ENCODE measurements around the gene EIF2B4. TPM values are rescaled to one million over a fixed set of nuclear protein-coding genes. Genes with fewer than 3 reads are reported as not detected.

The EIF2B4 gene
- total and polyA plus RNA-seq, 2 of the 13 experiments (the other 11 are each of a cell fraction or from before 2014, with no cell fraction given) = 91.5 to 96.4 TPM

- TF ChIP-seq ZNF33A (CRISPR knock-in tag; IDR thresholded peaks at IDR 0.05; ENCODE audit: borderline replicate concordance) (no peak), PHF5A (CRISPR knock-in tag; IDR thresholded peaks at IDR 0.05; ENCODE audit: low read depth, unreplicated experiment) (peak; percentile 79), ARNT (IDR thresholded peaks at IDR 0.05) (no peak), LRRFIP1 (CRISPR knock-in tag; conservative IDR thresholded peaks at IDR 0.05) (no peak), POLR2G (IDR thresholded peaks at IDR 0.05; ENCODE audit: low read depth, low read length) (peak; percentile 72), SP140L (CRISPR knock-in tag; IDR thresholded peaks at IDR 0.05; ENCODE audit: borderline replicate concordance) (0 out of 2 replicates have a peak, but pooled peaks have one; percentile 13), ATF7 (IDR thresholded peaks at IDR 0.05) (peak; percentile 75), ATF7 (CRISPR knock-in tag; IDR thresholded peaks at IDR 0.05) (peak; percentile 91), ZNF749 (CRISPR knock-in tag; IDR thresholded peaks at IDR 0.05; ENCODE audit: borderline replicate concordance) (no peak), IRF1 (CRISPR knock-in tag; IDR thresholded peaks at IDR 0.05; ENCODE audit: low read depth) (no peak), SRSF9 (IDR thresholded peaks at IDR 0.05; ENCODE audit: borderline replicate concordance, insufficient read depth, low read depth, low read length, poor library complexity, severe bottlenecking) (no peak), SNRNP70 (IDR thresholded peaks at IDR 0.05; ENCODE audit: low read depth, low read length) (no peak), DR1 (CRISPR knock-in tag; IDR thresholded peaks at IDR 0.05) (no peak; the same call in 1 of the 2 replicates), POLR2AphosphoS2 (IDR thresholded peaks at IDR 0.05; ENCODE audit: low read depth, low read length) (no peak), SATB2 (CRISPR knock-in tag; IDR thresholded peaks at IDR 0.05) (no peak), NR2C2 (CRISPR knock-in tag; IDR thresholded peaks at IDR 0.05; ENCODE audit: borderline replicate concordance) (peak; percentile 50; the same call in 1 of the 2 replicates)
- TF ChIP-seq, protein P1, sequence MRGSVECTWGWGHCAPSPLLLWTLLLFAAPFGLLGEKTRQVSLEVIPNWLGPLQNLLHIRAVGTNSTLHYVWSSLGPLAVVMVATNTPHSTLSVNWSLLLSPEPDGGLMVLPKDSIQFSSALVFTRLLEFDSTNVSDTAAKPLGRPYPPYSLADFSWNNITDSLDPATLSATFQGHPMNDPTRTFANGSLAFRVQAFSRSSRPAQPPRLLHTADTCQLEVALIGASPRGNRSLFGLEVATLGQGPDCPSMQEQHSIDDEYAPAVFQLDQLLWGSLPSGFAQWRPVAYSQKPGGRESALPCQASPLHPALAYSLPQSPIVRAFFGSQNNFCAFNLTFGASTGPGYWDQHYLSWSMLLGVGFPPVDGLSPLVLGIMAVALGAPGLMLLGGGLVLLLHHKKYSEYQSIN (CRISPR knock-in tag; IDR thresholded peaks at IDR 0.05; ENCODE audit: borderline replicate concordance) = no peak
- TF ChIP-seq, protein P2, sequence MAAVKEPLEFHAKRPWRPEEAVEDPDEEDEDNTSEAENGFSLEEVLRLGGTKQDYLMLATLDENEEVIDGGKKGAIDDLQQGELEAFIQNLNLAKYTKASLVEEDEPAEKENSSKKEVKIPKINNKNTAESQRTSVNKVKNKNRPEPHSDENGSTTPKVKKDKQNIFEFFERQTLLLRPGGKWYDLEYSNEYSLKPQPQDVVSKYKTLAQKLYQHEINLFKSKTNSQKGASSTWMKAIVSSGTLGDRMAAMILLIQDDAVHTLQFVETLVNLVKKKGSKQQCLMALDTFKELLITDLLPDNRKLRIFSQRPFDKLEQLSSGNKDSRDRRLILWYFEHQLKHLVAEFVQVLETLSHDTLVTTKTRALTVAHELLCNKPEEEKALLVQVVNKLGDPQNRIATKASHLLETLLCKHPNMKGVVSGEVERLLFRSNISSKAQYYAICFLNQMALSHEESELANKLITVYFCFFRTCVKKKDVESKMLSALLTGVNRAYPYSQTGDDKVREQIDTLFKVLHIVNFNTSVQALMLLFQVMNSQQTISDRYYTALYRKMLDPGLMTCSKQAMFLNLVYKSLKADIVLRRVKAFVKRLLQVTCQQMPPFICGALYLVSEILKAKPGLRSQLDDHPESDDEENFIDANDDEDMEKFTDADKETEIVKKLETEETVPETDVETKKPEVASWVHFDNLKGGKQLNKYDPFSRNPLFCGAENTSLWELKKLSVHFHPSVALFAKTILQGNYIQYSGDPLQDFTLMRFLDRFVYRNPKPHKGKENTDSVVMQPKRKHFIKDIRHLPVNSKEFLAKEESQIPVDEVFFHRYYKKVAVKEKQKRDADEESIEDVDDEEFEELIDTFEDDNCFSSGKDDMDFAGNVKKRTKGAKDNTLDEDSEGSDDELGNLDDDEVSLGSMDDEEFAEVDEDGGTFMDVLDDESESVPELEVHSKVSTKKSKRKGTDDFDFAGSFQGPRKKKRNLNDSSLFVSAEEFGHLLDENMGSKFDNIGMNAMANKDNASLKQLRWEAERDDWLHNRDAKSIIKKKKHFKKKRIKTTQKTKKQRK (IDR thresholded peaks at IDR 0.05; ENCODE audit: low read length) = no peak
- TF ChIP-seq, protein P3, sequence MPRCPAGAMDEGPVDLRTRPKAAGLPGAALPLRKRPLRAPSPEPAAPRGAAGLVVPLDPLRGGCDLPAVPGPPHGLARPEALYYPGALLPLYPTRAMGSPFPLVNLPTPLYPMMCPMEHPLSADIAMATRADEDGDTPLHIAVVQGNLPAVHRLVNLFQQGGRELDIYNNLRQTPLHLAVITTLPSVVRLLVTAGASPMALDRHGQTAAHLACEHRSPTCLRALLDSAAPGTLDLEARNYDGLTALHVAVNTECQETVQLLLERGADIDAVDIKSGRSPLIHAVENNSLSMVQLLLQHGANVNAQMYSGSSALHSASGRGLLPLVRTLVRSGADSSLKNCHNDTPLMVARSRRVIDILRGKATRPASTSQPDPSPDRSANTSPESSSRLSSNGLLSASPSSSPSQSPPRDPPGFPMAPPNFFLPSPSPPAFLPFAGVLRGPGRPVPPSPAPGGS (CRISPR knock-in tag; IDR thresholded peaks at IDR 0.05) = peak; percentile 84; the same call in 1 of the 2 replicates
Measured at GRCh38 chr2:27320958-27321543, 49.1 kb downstream of the EIF2B4 start (continued).
